ENCODE measurements around the gene EFCAB14. TPM values are rescaled to one million over a fixed set of nuclear protein-coding genes. Genes with fewer than 3 reads are reported as not detected.

Gene EFCAB14
- total RNA-seq, 4 donors from 2014 or later = 87.9 to 136 (median 121) TPM

DNA sequence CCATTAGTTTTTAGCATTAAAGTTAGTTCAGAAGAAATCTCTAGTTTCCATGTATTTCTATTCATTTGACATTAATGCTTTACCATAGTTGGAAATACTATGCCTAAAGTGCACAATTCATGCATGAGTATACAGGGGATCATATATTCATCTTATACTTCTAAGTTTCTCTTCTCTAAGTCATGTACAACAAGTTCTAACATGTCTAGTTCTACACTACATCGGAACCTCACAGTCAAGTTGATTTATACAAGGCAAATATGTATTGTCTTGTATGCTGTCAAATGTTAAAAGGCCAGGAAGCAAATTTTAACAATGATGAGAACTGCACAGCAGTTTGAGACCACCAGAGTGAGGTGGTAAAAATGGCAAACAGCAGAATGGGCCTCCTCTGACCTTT, 79.4 kb downstream of the EFCAB14 start:
- peaks cover 51% of the 10 kb centered on the region for H3K36me3 ChIP-seq
- TF ChIP-seq, protein P1, sequence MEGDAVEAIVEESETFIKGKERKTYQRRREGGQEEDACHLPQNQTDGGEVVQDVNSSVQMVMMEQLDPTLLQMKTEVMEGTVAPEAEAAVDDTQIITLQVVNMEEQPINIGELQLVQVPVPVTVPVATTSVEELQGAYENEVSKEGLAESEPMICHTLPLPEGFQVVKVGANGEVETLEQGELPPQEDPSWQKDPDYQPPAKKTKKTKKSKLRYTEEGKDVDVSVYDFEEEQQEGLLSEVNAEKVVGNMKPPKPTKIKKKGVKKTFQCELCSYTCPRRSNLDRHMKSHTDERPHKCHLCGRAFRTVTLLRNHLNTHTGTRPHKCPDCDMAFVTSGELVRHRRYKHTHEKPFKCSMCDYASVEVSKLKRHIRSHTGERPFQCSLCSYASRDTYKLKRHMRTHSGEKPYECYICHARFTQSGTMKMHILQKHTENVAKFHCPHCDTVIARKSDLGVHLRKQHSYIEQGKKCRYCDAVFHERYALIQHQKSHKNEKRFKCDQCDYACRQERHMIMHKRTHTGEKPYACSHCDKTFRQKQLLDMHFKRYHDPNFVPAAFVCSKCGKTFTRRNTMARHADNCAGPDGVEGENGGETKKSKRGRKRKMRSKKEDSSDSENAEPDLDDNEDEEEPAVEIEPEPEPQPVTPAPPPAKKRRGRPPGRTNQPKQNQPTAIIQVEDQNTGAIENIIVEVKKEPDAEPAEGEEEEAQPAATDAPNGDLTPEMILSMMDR (IDR thresholded peaks at IDR 0.05) = no peak

DNA sequence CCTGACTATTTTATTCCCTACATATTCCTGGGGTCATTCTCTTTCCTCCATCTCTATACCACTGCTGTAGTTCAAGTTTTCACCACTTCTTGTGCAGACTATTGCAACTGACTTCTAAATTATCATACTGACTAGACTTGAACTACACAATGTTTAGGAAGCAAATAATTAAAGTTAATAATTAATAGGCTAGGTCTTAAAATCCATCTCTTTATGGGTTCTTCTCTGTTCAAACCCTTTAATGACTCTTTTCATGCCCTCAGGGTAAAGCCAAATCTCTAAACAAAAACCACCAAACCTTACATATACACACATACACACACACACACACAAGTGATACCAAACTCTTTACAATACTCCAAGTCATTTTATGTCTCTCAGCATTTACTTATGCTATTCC, 80.0 kb downstream of the EFCAB14 start:
- Histone ChIP-seq H3K36me3 (peaks cover 57% of the 10 kb centered on the region), H3K9me3 (no peaks in the 10 kb centered on the region), H3K27ac (no peak overlapping the region), H3K27me3 (no peaks in the 10 kb centered on the region), H3K4me1 (no peaks in the 10 kb centered on the region), H3K4me3 (no peak overlapping the region)
- no peak for DNase-seq (ENCODE audit: low spot score in 2 of 2)
- TF ChIP-seq POLR2AphosphoS5 (IDR thresholded peaks at IDR 0.05) = no peak
- TF ChIP-seq, protein P1 (IDR thresholded peaks at IDR 0.05) = no peak
- TF ChIP-seq EP300 (IDR thresholded peaks at IDR 0.05) = no peak
- no peak for TF ChIP-seq POLR2A (IDR thresholded peaks at IDR 0.05)

More for the DNA sequence above, 79.4 kb downstream of the EFCAB14 start:
- H3K4me3 ChIP-seq = no peak overlapping the region
- H3K27me3 ChIP-seq = no peaks in the 10 kb centered on the region
- no peaks in the 10 kb centered on the region for H3K9me3 ChIP-seq
- DNase-seq (ENCODE audit: low spot score in 2 of 2) = no peak
- H3K4me1 ChIP-seq = no peaks in the 10 kb centered on the region
- H3K27ac ChIP-seq = no peak overlapping the region
- WGBS = 65% methylated on average over 1 of the region's 1 CpG

- WGBS = 40% methylated on average over 2 of the region's 2 CpGs
- TF ChIP-seq EP300 (IDR thresholded peaks at IDR 0.05) (no peak), POLR2AphosphoS5 (IDR thresholded peaks at IDR 0.05) (no peak)
- Histone ChIP-seq H3K4me3 (no peak overlapping the region), H3K4me1 (no peaks in the 10 kb centered on the region), H3K27me3 (no peaks in the 10 kb centered on the region), H3K27ac (no peak overlapping the region), H3K36me3 (peaks cover 59% of the 10 kb centered on the region), H3K9me3 (no peaks in the 10 kb centered on the region)
- DNase-seq (ENCODE audit: low spot score in 2 of 2) = no peak
These were observed 81.3 kb downstream of the EFCAB14 start for GRCh38 chr1:46637444-46638083.

DNA sequence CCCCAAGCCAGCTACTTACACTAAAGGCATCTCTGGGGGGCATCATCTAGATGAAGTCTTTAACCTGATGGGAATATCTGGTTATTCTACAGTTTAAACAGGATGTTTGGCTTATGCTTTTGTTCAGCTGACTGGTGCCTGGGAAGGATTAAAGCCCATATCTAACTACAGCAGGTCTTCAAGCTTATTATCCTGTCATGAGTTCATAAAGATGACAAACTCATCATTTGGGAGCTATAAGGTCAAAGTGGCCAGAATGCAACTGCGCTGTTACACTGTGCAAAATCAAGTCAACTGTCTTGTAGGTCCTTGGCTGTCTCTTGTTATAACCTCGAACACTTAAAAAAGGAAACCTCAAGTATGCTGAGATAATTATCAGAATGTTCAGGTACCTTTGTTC, 83.7 kb downstream of the EFCAB14 start:
- H3K4me1 ChIP-seq = no peaks in the 10 kb centered on the region
- H3K27ac ChIP-seq = no peak overlapping the region
- peaks cover 68% of the 10 kb centered on the region for H3K36me3 ChIP-seq
- no peak for DNase-seq (ENCODE audit: low spot score in 2 of 2)
- no peaks in the 10 kb centered on the region for H3K9me3 ChIP-seq
- 86% methylated on average over 2 of the region's 2 CpGs for WGBS
- TF ChIP-seq POLR2A (IDR thresholded peaks at IDR 0.05) (no peak), EP300 (IDR thresholded peaks at IDR 0.05) (no peak), POLR2AphosphoS5 (IDR thresholded peaks at IDR 0.05) (no peak)
- TF ChIP-seq, protein P1 (IDR thresholded peaks at IDR 0.05) = no peak
- no peak overlapping the region for H3K4me3 ChIP-seq
- H3K27me3 ChIP-seq = no peaks in the 10 kb centered on the region

DNA sequence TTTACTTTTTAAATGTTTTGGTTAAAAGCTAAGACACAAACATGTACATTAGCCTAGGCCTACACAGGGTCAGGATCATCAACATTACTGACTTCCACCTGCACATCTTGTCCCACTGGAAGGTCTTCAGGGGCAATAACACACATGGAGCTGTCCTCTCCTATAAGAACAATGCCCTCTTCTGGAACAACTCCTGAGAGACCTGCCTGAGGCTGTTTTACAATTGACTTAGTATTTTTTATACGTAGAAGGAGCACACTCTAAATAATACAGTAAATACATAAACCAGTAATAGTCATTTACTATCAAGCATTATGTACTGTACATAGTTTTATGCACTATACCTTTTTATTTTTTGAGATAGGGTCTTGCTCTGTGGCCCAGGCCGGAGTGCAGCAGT, 88.2 kb downstream of the EFCAB14 start:
- no peak for DNase-seq (ENCODE audit: low spot score in 2 of 2)
- 77% methylated on average over 2 of the region's 2 CpGs for WGBS
- Histone ChIP-seq H3K4me1 (no peaks in the 10 kb centered on the region), H3K27ac (no peak overlapping the region), H3K4me3 (no peak overlapping the region), H3K36me3 (peaks cover 52% of the 10 kb centered on the region), H3K27me3 (no peaks in the 10 kb centered on the region), H3K9me3 (no peaks in the 10 kb centered on the region)
- TF ChIP-seq, protein P1 (IDR thresholded peaks at IDR 0.05) = no peak
- no peak for TF ChIP-seq POLR2AphosphoS5 (IDR thresholded peaks at IDR 0.05)
- no peak for TF ChIP-seq EP300 (IDR thresholded peaks at IDR 0.05)

Other genes starting within 250 kb of the EFCAB14 start
- under 1 TPM in 3 of 4 donors, not detected in 1; 0.25 to 0.55 (median 0.30) TPM for gene DMBX1, start 229.3 kb downstream of the EFCAB14 start, total RNA-seq
- gene KNCN, start 167.5 kb downstream of the EFCAB14 start, total RNA-seq = not detected
- 10 to 100 TPM; 15.8 to 39.1 (median 27.4) TPM for gene MKNK1, start 114.8 kb downstream of the EFCAB14 start, total RNA-seq
- gene MOB3C, start 102.3 kb downstream of the EFCAB14 start, total RNA-seq = 10 to 100 TPM in 3 of 4 donors, 1 to 10 TPM in 1; 8.0 to 14.1 (median 11.6) TPM
- 10 to 100 TPM; 29.0 to 43.6 (median 30.9) TPM for gene ATPAF1, start 50.8 kb downstream of the EFCAB14 start, total RNA-seq
- not detected for gene TEX38, start 47.3 kb downstream of the EFCAB14 start, total RNA-seq
- 100 to 1,000 TPM in 2 of 4 donors, 10 to 100 TPM in 2; 61.8 to 116 (median 88.6) TPM for gene CYP4B1, start 79.9 kb upstream of the EFCAB14 start, total RNA-seq
- under 1 TPM in 1 of 4 donors, not detected in 3; 0.32 TPM for gene CYP4A11, start 222.4 kb upstream of the EFCAB14 start, total RNA-seq